ENCODE results near the gene FHIT.
"Not testable (repeated sequence)": the region's sequence is repeated elsewhere in the genome, so short reads cannot be mapped to it uniquely, and the experiment has no call there.

The FHIT gene

DNA sequence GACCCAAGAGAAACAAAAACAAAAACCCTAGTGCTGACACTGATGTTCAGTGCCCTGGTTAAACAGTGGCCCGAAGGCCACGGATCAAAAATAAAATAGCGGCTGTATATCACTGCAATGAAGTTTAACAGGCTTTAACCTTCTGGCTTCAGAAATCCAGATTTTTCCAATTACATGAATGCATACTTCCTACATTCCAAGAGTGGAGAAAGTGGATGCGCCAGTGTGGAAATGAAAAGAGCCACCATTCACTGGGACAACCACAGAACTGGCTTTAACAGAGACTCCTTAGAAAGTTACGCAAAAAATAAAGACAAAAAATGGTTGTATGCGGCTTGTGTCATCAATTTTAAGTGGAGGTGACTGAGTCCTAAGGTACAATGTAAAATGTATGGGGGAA, 522.2 kb downstream of the FHIT start:
- intact Hi-C loops (cut with DNase I) = no loop called here

DNA sequence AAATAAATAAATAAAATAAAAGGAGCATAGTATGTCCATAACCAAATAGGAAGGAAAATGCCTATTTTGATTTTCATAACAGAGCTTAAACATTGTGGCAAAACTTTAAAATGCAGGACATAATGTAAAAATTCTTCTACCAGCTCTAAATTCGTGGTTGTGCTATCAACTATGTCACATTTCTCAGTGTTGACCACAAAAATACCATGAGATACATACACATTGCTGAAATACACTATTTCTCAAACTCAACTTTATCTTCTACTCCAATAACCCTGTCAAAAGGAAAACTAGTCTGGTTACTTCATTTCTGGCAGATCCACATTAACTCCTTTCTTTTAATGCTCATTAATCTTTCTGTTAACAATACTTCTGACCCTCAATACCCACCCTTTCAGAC, 523.2 kb downstream of the FHIT start:
- no peak for DNase-seq
- intact Hi-C loops (cut with DNase I) = no loop called here

More for the DNA sequence above, 522.2 kb downstream of the FHIT start:
- DNase-seq = no peak

DNA sequence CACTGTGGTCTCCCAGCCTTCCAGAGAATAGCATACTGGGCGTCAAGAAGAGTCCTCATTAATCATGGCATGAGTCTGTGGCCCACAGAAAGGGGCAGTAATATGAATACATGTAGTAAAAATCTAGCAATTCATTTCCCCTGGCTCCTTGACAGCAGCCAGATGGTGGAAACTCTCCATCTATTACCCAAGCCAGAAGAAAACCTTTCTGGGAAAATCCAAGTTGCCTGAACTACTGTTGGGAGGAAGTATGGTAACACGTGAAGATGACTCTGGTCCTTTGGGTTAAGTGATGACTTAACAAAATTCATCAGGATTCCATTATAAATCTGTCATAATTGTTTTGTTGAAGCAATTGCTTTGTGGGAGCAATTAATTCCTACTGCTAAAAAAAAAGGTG, 530.5 kb downstream of the FHIT start:
- DNase-seq = no peak

DNA sequence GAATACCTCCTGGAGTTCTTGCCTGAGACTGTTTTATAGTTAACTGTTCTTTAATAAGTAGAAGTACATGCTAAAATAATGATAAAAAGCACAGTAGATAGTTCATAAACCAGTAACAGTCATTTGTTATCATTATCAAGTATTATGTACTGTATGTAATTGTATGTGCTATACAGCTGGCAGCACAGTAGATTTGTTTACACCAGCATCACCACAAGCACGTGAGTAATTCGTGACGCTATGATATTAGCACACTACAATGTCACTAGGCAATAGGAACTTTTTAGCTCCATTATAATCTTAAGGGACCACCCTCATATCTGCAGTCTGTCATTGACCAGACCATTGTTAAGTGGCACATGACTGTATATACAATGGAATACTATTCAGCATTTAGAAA, 534.7 kb downstream of the FHIT start:
- no peak for DNase-seq
- intact Hi-C loops (cut with DNase I) = no loop called here

More for the DNA sequence above, 530.5 kb downstream of the FHIT start:
- intact Hi-C loops (cut with DNase I) = no loop called here

DNA sequence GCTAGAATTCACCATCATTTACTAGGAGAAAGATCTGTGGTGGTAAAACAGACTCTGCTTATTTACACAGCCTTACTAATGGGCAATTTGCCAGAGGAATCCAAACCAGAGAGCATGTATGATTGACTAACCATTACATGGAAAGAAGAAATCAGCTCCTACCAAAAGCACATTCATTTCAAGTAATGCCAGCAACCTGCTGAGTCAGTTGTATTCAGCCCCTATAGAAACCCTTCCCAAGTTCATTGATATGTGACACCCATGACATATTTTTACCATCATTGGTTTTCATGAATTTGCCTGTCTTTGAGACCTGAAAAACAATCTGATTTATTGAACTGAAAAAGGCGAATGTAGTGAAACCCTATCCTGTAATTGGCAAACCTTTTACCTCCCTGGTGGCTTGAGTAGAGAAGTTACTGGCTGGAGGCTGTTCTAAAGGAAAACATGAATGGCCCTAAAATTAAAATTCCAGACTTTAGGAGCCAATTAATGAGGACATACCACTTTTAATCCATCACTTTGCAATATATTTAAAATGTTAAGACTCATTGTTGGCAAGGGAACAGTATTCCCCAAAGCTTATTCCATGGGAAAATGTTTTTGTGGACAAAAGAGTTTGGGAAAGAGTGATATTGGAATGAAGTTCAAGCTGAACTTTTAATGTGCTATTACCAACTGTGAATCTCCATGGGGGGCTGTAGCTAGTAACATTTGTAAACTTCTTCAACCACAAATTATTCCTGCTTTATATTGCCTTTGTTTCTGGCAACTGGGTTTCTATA, 542.9 kb downstream of the FHIT start:
- DNase-seq = no peak
- intact Hi-C loops (cut with DNase I) = no loop called here

DNA sequence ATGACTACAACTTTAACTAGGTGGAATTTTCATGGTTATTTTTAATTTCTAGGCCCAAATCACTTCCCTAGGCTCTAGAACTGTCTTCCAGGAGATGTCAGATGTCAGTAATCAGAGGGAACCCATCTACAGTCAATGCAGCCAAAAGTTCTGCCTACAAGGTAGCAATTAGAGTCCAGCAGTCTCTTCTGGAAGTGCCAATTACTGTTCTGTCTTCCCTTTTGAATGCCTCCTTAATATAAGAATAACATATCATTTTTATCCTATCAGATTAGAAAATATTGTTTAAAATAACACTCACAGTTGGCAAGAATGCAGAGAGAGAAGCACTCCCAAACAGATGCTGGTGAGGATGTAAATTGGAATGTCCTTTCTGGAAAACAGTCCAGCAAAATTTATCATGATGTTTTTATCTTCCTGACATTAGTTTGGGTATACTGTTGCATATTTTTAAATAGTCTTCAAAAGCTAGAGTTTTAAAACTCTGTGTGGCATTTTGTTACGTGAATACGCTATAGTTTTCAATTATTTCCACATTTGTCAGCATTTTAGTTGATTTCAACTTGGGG, 543.7 kb downstream of the FHIT start:
- no peak for DNase-seq
- intact Hi-C loops (cut with DNase I) = no loop called here

DNA sequence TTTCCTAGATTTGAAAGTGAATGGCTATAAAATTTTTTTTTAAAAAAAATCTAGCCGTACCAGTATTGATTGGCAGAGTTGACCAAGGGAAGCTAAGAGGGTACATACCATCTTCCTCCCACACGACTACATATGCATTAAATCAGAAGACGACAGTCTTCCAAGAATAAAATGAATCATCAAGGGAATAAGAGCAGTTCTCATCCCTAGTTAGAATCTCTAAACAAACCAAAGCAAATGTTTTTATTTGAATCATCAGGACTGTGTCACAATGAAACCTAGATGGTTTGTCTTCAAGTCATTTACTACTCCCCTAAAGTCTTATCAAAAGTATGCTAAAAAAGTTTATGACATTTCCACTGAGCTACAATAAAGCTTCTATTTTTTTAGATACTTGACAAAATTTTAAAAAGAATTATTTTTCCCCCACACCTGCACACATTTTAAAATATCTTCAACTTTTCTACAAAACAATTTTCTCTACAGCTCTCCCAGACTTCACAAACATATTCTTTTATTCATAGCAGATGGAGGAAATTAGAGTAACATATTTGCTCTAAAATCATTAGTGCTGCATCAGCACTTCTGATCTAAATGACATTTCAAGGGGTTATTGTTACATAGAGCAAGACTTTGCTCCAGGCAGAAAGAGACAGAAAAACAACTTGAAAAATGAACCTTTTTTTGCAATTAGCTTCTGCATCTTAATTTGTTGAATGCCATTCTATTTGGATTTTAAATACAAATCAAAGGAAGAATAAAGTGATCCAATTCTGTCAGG, 547.1 kb downstream of the FHIT start:
- intact Hi-C loops (cut with DNase I) = no loop called here
- DNase-seq = no peak

DNA sequence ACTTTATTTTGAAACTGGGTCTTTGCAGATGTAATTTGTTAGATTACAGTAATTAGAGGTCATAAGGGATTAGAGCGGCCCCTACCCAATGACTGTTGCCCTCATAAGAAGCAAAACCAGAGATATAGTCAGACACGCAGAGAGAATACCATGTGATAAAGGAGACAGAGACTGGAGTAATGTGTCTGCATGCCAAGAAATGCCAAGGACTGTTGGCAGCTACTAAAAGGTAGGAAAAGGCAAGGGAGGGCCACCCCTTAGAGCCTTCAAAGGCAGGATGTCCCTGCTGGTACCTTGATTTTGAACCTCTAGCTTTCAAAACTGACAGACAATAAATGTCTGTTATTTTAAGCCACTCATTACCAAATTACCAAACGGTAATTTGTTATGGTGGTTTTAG, 548.2 kb downstream of the FHIT start:
- DNase-seq = no peak
- intact Hi-C loops (cut with DNase I) = no loop called here

DNA sequence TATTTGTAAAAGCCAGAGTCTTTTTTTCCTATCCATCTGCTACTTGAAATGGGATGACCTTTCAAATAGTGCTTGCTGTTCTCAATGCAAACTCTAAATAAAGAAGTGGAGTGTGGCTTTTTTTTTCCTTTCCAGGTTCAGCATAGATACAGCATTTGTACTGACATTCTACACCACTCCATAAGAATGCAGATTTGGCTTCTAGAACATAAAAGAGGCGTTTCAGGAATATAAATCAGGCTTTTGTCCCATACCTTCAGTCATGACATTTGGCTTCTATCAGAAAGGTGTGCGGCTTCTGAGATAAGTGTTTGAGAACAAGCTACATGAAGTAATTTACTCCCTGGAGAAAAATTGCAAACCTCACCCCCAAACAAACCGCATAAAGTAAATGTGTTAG, 553.1 kb downstream of the FHIT start:
- intact Hi-C loops (cut with DNase I) = no loop called here
- no peak for DNase-seq

DNA sequence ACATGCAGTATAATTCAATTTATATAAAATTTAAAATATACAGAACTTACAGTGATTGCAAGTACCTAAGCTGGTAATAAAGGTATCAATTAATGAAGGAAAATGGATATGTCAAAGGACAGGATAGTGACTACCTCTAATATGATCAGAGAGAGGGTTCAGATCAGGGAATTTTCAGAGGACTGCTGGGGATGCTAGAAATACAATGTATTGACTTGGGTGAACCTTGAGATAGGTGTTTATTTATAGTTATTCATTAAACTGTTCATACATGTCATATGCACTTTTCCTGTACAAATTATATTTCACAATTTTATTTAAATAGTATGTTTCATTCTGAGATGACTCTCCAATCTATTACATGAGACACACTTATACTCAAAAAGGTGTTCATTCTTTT, 554.1 kb downstream of the FHIT start:
- no peak for DNase-seq
- intact Hi-C loops (cut with DNase I) = no loop called here

DNA sequence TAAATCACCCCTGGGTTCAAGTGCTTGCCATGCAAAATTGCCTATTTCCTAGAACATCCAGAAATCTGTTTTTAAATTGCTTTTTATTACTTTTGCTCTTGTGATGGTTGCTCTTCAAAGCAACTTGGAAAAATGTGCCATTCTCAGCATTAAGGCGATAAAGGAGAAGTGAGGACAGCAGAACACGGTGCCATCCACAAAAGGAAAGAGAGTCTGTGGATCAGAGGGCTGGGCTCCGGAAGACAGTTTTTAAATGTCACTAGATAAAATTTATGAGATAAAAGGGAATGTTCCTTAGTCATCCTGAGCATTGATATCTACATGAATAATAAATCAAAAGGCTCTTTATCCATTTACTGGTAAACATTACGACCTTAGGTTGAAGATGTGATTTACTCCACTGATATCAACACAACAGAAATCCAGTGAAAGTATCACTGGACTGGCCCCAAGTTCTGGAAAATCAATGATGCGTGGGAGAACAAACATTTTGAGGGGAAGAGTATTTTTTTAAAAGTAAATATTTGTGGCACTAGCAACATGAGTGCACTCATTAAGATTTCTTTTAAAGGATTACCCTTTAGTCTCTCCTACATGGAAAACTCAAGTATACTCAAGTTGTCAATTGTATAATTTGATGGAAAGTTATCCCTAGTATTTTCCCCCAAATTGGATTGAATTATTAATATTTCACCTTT, 554.7 kb downstream of the FHIT start:
- DNase-seq = no peak
- intact Hi-C loops (cut with DNase I) = no loop called here

DNA sequence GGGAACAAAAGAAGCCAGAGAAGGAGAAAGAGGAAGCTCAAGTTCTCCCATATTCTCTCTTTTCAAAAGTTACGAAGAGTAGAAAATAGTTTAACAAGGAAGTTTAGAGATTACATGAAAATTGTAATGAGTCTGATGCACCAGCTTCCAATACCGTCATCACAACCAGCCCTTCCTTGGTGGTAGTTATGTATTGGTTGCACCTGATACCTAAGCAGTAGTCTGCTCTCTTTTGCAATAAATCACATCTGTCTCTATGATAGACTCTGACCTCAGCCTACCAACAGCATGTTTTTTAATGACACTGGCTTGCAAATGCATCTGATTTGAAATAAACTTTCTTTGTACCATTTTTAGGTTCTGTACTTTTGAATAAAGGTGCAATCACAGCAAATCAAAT, 575.8 kb downstream of the FHIT start:
- intact Hi-C loops (cut with DNase I) = no loop called here
- DNase-seq = no peak

DNA sequence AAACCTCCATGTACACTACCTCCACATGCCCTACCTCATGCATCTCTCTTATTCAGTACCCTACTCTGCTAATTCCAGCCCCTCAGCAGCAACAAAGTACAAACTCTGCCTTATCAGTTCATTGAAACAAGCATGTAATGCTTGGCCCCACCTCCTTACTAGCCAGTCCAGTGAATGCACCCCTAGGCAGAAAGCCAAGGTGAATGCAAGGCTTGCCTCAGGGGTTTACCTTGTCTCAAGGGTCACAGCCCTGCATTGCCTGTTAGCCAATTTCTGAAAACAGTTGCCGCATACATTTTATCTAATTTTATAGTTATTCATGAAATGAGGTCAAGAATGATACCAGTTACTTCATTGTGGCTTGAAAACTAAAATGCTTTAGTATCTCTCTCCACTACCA, 576.4 kb downstream of the FHIT start:
- intact Hi-C loops (cut with DNase I) = no loop called here
- DNase-seq = no peak

DNA sequence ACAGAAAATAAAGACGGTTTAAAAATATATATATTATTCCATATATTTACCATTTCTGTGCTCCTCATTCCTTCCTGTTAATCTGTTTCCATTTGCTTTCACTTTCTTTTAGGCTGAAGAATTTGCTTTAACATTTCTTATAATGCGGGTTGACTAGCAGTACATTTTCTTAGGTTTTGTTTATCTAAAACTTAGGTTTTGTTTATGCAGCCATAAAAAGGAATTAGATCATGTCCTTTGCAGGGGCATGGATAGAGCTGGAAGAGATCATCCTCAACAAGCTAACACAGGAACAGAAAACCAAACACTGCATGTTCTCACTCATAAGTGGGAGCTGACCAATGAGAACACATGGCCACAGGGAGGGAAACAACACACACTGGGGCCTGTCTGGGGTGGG, 578.1 kb downstream of the FHIT start:
- intact Hi-C loops (cut with DNase I) = no loop called here

DNA sequence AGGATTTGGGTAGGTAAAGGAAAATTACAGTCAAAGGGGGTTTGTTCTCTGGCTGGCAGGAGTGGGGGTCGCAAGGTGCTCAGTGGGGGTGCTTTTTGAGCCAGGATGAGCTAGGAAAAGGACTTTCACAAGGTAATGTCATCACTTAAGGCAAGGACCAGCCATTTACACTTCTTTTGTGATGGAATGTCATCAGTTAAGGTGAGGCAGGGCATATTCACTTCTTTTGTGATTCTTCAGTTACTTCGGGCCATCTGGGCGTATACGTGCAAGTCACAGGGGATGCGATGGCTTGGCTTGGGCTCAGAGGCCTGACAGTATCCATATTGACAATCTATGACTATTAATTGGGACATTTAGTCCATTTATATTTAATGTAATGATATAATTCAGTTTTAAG, 578.9 kb downstream of the FHIT start:
- intact Hi-C loops (cut with DNase I); DNase-seq: not testable (repeated sequence)

More for the DNA sequence above, 578.1 kb downstream of the FHIT start:
- DNase-seq = no peak

DNA sequence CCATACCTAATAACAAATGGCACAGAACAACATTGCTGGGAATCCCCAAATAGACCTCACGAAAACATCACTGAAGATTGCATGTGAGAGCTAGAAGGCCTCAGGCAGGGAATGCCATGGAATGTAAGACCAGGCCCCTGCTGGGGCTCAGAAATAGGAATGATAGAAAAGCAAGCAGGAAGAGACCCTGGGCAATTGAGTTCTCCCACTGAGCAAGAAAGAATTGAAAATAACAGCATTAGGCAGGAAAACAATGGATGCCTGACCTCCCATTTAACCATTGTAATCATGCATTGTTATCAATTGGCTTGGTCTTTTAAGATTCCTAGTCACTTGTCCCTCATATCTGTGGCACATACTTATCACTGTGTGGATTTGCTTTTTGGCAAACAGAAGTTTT, 581.6 kb downstream of the FHIT start:
- intact Hi-C loops (cut with DNase I) = no loop called here
- DNase-seq = no peak

DNA sequence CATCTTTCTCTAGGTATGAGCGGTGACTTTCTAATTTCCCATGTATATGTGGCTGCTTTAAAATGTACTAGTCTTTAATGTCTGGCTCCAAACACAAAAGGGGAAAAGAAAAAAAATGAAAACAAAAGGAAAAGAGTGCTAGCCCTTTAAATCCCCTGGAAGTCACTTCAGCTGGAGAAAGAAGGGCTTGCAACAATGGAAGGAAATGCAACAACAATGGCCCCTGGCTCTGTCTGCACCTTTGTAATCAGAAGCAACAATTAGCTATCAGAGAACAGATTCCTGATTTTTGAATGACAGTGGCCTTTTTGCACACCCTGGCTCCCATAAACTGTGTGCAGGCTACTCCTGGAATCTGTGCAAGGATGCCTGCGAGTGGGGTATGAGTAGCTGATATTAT, 591.2 kb downstream of the FHIT start:
- intact Hi-C loops (cut with DNase I) = no loop called here
- DNase-seq = no peak

DNA sequence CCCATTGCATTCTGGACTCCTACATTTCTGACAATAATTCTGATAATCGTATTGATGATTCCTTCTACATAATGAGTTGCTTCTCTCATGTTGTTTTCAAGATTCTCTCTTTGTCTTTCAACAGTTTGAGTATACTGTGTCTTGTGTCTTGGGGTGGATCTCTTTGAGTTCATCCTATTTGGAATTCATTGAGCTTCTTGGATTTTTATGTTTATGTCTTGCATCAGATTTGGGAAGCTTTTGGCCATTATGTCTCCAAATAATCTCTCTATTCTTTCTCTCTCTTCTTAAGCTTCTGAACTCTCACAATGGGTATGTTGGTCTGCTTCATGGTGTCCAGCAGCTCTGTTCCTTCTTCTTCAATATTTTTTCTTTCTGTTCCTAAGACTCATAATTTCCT, 592.2 kb downstream of the FHIT start:
- DNase-seq = no peak
- intact Hi-C loops (cut with DNase I) = no loop called here

DNA sequence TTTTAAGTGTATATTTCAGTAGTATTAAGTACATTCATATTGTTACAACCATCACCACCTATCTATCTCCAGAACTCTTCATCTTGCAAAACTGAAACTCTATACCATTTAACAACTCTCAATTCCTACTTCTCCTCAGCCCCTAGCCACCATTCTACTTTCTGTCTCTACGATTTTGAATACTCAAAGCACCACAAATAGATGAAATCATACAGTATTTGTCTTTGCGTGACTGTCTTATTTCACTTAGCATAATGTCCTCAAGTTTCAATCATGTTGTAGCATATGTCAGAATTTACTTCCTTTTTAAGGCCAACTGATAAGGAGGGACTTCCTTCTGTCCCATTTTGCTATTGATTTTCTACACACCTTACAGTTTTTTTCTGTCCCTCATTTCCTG, 593.3 kb downstream of the FHIT start:
- intact Hi-C loops (cut with DNase I) = no loop called here
- no peak for DNase-seq

DNA sequence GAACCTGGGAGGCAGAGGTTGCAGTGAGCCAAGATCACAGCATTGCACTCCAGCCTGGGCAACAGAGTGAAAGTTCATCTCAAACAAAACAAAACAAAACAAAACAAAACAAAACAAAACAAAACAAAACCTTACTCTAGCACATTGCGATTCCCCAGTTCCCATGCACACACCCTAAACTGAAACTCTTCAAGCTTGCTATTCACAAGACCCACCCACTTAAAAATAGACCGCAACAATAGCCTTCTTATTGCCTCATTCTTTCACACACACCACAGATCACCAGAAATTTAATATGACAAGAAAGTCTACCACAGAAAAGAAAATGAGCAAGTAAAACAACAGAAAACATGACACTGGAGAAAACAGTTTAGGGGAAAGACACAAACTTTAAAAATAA, 598.4 kb downstream of the FHIT start:
- intact Hi-C loops (cut with DNase I) = no loop called here
- no peak for DNase-seq
